VCaP (cell line): ENCODE measurements around the gene MIR17HG.
"Not testable (repeated sequence)": the region's sequence is repeated elsewhere in the genome, so short reads cannot be mapped to it uniquely, and the experiment has no call there.

Experiments used
- H3K27ac ChIP-seq: fragments of 450-650 bp; 2 replicates; pipeline ENCODE4 v1.5.1; 2017
- CTCF ChIP-seq: fragments of 450-650 bp; conservative IDR thresholded peaks from 2 replicates; pipeline ENCODE4 v1.5.1; 2017; ENCODE audit warnings: mild to moderate bottlenecking, moderate library complexity

MIR17HG gene

GRCh38 chr13:91308299-91308698 is 39.2 kb upstream of the MIR17HG start:
- 0 out of 2 replicates have a peak, but pooled peaks have one; percentile 12 for TF ChIP-seq CTCF
- no peak overlapping the region for H3K27ac ChIP-seq

GRCh38 chr13:91311491-91311890 is 36.0 kb upstream of the MIR17HG start:
- H3K27ac ChIP-seq = no peak overlapping the region
- TF ChIP-seq CTCF = no peak

GRCh38 chr13:91312324-91312723 is 35.2 kb upstream of the MIR17HG start:
- no peak for TF ChIP-seq CTCF
- H3K27ac ChIP-seq = no peak overlapping the region

GRCh38 chr13:91313103-91313502 is 34.4 kb upstream of the MIR17HG start:
- TF ChIP-seq CTCF = peak; percentile 74
- H3K27ac ChIP-seq = no peak overlapping the region

GRCh38 chr13:91313581-91313980 is 33.9 kb upstream of the MIR17HG start:
- TF ChIP-seq CTCF = no peak

GRCh38 chr13:91314888-91315287 is 32.6 kb upstream of the MIR17HG start:
- no peak overlapping the region for H3K27ac ChIP-seq
- TF ChIP-seq CTCF = no peak

More at GRCh38 chr13:91313581-91313980, 33.9 kb upstream of the MIR17HG start:
- H3K27ac ChIP-seq = no peak overlapping the region

GRCh38 chr13:91318886-91319285 is 28.6 kb upstream of the MIR17HG start:
- TF ChIP-seq CTCF = no peak
- no peak overlapping the region for H3K27ac ChIP-seq

GRCh38 chr13:91319996-91320395 is 27.5 kb upstream of the MIR17HG start:
- TF ChIP-seq CTCF = no peak
- H3K27ac ChIP-seq = no peak overlapping the region

GRCh38 chr13:91320990-91321389 is 26.5 kb upstream of the MIR17HG start:
- not testable (repeated sequence) for H3K27ac ChIP-seq
